K562 (cell line): ENCODE measurements around the gene SPOCK2.

Experiments
- ATF6 ChIP-seq: sonication (generic); formaldehyde crosslinking; IDR thresholded peaks from 2 replicates; pipeline ENCODE4 v1.4.0; 2020; ENCODE audit warnings: mild to moderate bottlenecking, missing genetic modification reagents
- CEBPZ ChIP-seq: fragments of 150-350 bp; IDR thresholded peaks from 2 replicates; pipeline ENCODE4 v1.6.1; 2014; ENCODE audit warnings: low read depth, mild to moderate bottlenecking, low read length, borderline replicate concordance
- CTCF ChIP-seq, 3 experiments: IDR thresholded peaks in 2 of 3; conservative IDR thresholded peaks in 1 of 3; 2 replicates each; pipeline ENCODE4 v1.5.1; 2011 to 2012; ENCODE audit warnings: low read length in 3 of 3, mild to moderate bottlenecking in 3 of 3, control low read depth in 2 of 3, improper control_type of control experiment in 1 of 3, inconsistent platforms in 1 of 3, low read depth in 1 of 3, mixed read lengths in 1 of 3, moderate library complexity in 1 of 3; ENCODE audit not compliant: insufficient read depth in 2 of 3
- HDGF ChIP-seq: fragments of 450-650 bp; IDR thresholded peaks from 2 replicates; pipeline ENCODE4 v1.6.1; 2016
- PATZ1 ChIP-seq: fragments of 250-450 bp; sonication (Bioruptor Pico); IDR thresholded peaks from 2 replicates; pipeline ENCODE4 v1.5.0; 2020; ENCODE audit warnings: mild to moderate bottlenecking, borderline replicate concordance
- POLR2A ChIP-seq: fragments of 450-650 bp; conservative IDR thresholded peaks from 2 replicates; pipeline ENCODE4 v1.6.1; 2016
- RAD21 ChIP-seq, 2 experiments: fragments of 250-450 bp in 1 of 2; fragments of 450-650 bp in 1 of 2; sonication (Bioruptor Pico) in 1 of 2; formaldehyde crosslinking in 1 of 2; IDR thresholded peaks in 1 of 2; conservative IDR thresholded peaks in 1 of 2; 2 replicates each; pipeline versions ENCODE4 v1.4.0 to v1.8.0; 2020 to 2022; ENCODE audit warnings: mild to moderate bottlenecking in 2 of 2, moderate library complexity in 1 of 2
- ZNF551 ChIP-seq: fragments of 250-450 bp; sonication (Bioruptor Pico); IDR thresholded peaks from 2 replicates; pipeline ENCODE4 v1.5.0; 2021; ENCODE audit warnings: mild to moderate bottlenecking, moderate library complexity

GRCh38 chr10:72049472-72049871 is 38.9 kb downstream of the SPOCK2 start:
- no peak for TF ChIP-seq CEBPZ
- no peak for TF ChIP-seq CTCF (IDR thresholded peaks at IDR 0.05 in 2 of 3, conservative IDR thresholded peaks at IDR 0.05 in 1 of 3; ENCODE audit: insufficient read depth in 2 of 3, low read depth in 1 of 3, low read length in 3 of 3)
- no peak for TF ChIP-seq HDGF
- TF ChIP-seq ATF6 = no peak
- no peak for TF ChIP-seq ZNF551
- no peak for TF ChIP-seq RAD21 (CRISPR knock-in tag; conservative IDR thresholded peaks at IDR 0.05 in 1 of 2, IDR thresholded peaks at IDR 0.05 in 1 of 2)
- TF ChIP-seq POLR2A = no peak
- no peak for TF ChIP-seq PATZ1 (CRISPR knock-in tag)
